HCT116 (cell line): ENCODE measurements around the gene CFAP107. TPM values are rescaled to one million over a fixed set of nuclear protein-coding genes. Genes with fewer than 3 reads are reported as not detected.

Source experiments
- ATAC-seq: fragments of 200-7000 bp; cut with Tn5 transposase; 2 replicates; pipeline ENCODE4 v1.9.1; 2020; ENCODE audit warnings: mild to moderate bottlenecking, moderate library complexity
- BruUV-seq: library from RNA; stranded (reverse); fragments of 400-500 nt; replicated peaks from 2 replicates; lab custom pipeline; 2021; lab: Mats Ljungman, UMichigan
- CTCF ChIA-PET: fragments of 300-600 bp; sonication (Branson Sonifier 250); formaldehyde crosslinking; loops from one replicate; lab custom pipeline; 2021; ENCODE audit warnings: antibody characterized with exemption; lab: Charles Lee
- POLR2A ChIA-PET: fragments of 300-600, 350-600 bp; sonication (Branson Sonifier 250); formaldehyde crosslinking; loops from one replicate; lab custom pipeline; 2021; ENCODE audit warnings: antibody characterized with exemption; lab: Charles Lee
- RAD21 ChIA-PET, 2 experiments: fragments of 300-600 bp; sonication (Branson Sonifier 250); formaldehyde crosslinking; loops; one replicate each; lab custom pipeline; 2023; ENCODE audit warnings: low total read pairs in 2 of 2; ENCODE audit not compliant: uncharacterized antibody in 2 of 2, unreplicated experiment in 2 of 2, low non-redundant PET in 1 of 2; lab: Charles Lee
- DNase-seq: peaks from one replicate; pipeline ENCODE4 v3.0.0-alpha.2; 2010; ENCODE audit warnings: low read depth, low spot score
- H2AFZ ChIP-seq: fragments of 200-600 bp; shearing (Covaris generic), sonication (generic); 2 replicates; pipeline ENCODE4 v1.6.1; 2017; ENCODE audit warnings: low read depth, mixed run types, mixed read lengths, antibody characterized with exemption, low read length; ENCODE audit not compliant: poor library complexity, severe bottlenecking
- H3K27ac ChIP-seq: 2 replicates; pipeline ENCODE4 v1.5.1; 2012; ENCODE audit warnings: low read depth, low read length
- H3K27me3 ChIP-seq: fragments of 200-600 bp; sonication (generic); 2 replicates; pipeline ENCODE4 v1.6.1; 2016; ENCODE audit warnings: mixed run types, low read length, mixed read lengths; ENCODE audit not compliant: insufficient read depth
- H3K36me3 ChIP-seq, 2 experiments: fragments of 200-500 bp in 1 of 2; fragments of 200-600 bp in 1 of 2; sonication (Bioruptor generic) in 1 of 2; sonication (generic) in 1 of 2; 2 replicates each; pipeline versions ENCODE4 v1.5.1 to v1.6.1; 2014 to 2016; ENCODE audit warnings: low read length in 2 of 2, inconsistent platforms in 1 of 2, mixed read lengths in 1 of 2, mixed run types in 1 of 2; ENCODE audit not compliant: insufficient read depth in 2 of 2, control insufficient read depth in 1 of 2
- H3K4me1 ChIP-seq, 2 experiments: fragments of 200-600 bp in 1 of 2; sonication (generic) in 1 of 2; 2 replicates each; pipeline versions ENCODE4 v1.5.1 to v1.6.1; 2012 to 2017; ENCODE audit warnings: low read length in 2 of 2, inconsistent platforms in 1 of 2, mild to moderate bottlenecking in 1 of 2, mixed read lengths in 1 of 2, mixed run types in 1 of 2, moderate library complexity in 1 of 2; ENCODE audit not compliant: insufficient read depth in 2 of 2, control insufficient read depth in 1 of 2
- H3K4me2 ChIP-seq: fragments of 200-600 bp; sonication (generic); 2 replicates; pipeline ENCODE4 v1.6.1; 2017; ENCODE audit warnings: mixed run types, low read length, mixed read lengths
- H3K4me3 ChIP-seq, 2 experiments: fragments of 200-600 bp in 1 of 2; sonication (generic) in 1 of 2; replicated peaks in 1 of 2; 2 replicates each; pipeline ENCODE4 v1.5.1; 2011 to 2016; ENCODE audit warnings: low read length in 2 of 2, control low read depth in 1 of 2, low read depth in 1 of 2, mild to moderate bottlenecking in 1 of 2, mixed read lengths in 1 of 2, mixed run types in 1 of 2
- H3K79me2 ChIP-seq: fragments of 200-600 bp; sonication (generic); 2 replicates; pipeline ENCODE4 v1.6.1; 2017; ENCODE audit warnings: mild to moderate bottlenecking, mixed run types, low read length, moderate library complexity, mixed read lengths; ENCODE audit not compliant: insufficient read depth
- H3K9ac ChIP-seq: fragments of 200-600 bp; sonication (generic); 2 replicates; pipeline ENCODE4 v1.6.1; 2016; ENCODE audit warnings: low read length, mixed read lengths
- H3K9me2 ChIP-seq: fragments of 200-600 bp; sonication (generic), shearing (Covaris generic); 2 replicates; pipeline ENCODE4 v1.6.1; 2017; ENCODE audit warnings: mixed run types, mild to moderate bottlenecking, moderate library complexity; ENCODE audit not compliant: insufficient read depth
- H3K9me3 ChIP-seq, 2 experiments: fragments of 200-500 bp in 1 of 2; fragments of 200-600 bp in 1 of 2; sonication (Bioruptor generic) in 1 of 2; sonication (generic) in 1 of 2; 2 replicates each; pipeline ENCODE4 v1.6.1; 2014 to 2017; ENCODE audit warnings: low read length in 2 of 2, mixed read lengths in 2 of 2, inconsistent platforms in 1 of 2, low read depth in 1 of 2, mild to moderate bottlenecking in 1 of 2, mixed run types in 1 of 2, moderate library complexity in 1 of 2; ENCODE audit not compliant: control insufficient read depth in 1 of 2, insufficient read depth in 1 of 2
- H4K20me1 ChIP-seq: fragments of 200-600 bp; sonication (generic), shearing (Covaris generic); 2 replicates; pipeline ENCODE4 v1.6.1; 2017; ENCODE audit warnings: mixed run types, mild to moderate bottlenecking, moderate library complexity; ENCODE audit not compliant: insufficient read depth
- CBX3 ChIP-seq: IDR thresholded peaks from 2 replicates; pipeline ENCODE4 v1.6.1; 2012; ENCODE audit warnings: low read depth
- CEBPB ChIP-seq: IDR thresholded peaks from 2 replicates; pipeline ENCODE4 v1.6.1; 2012; ENCODE audit warnings: low read depth
- EGR1 ChIP-seq: IDR thresholded peaks from 2 replicates; pipeline ENCODE4 v1.6.1; 2012; ENCODE audit warnings: low read depth
- ELF1 ChIP-seq: IDR thresholded peaks from 2 replicates; pipeline ENCODE4 v1.6.1; 2012; ENCODE audit warnings: low read depth, borderline replicate concordance
- FOSL1 ChIP-seq: IDR thresholded peaks from 2 replicates; pipeline ENCODE4 v1.6.1; 2012; ENCODE audit warnings: low read depth
- JUND ChIP-seq: IDR thresholded peaks from 2 replicates; pipeline ENCODE4 v1.6.1; 2012
- POLR2AphosphoS5 ChIP-seq: IDR thresholded peaks from 2 replicates; pipeline ENCODE4 v1.6.1; 2011; ENCODE audit warnings: mild to moderate bottlenecking, low read depth, low read length, moderate library complexity
- RAD21 ChIP-seq: IDR thresholded peaks from 2 replicates; pipeline ENCODE4 v1.6.1; 2012; ENCODE audit warnings: low read depth, mild to moderate bottlenecking
- SIN3A ChIP-seq: IDR thresholded peaks from 2 replicates; pipeline ENCODE4 v1.6.1; 2012; ENCODE audit warnings: low read depth
- SP1 ChIP-seq: IDR thresholded peaks from 2 replicates; pipeline ENCODE4 v1.6.1; 2012; ENCODE audit warnings: low read depth
- SRF ChIP-seq: IDR thresholded peaks from 2 replicates; pipeline ENCODE4 v1.6.1; 2012; ENCODE audit warnings: low read depth
- TCF7L2 ChIP-seq: IDR thresholded peaks from 2 replicates; pipeline ENCODE4 v1.7.0; 2011; ENCODE audit warnings: borderline replicate concordance, inconsistent platforms; ENCODE audit not compliant: insufficient read depth, insufficient read length; ENCODE audit errors: extremely low read depth
- ZFX ChIP-seq: fragments of 450-650 bp; IDR thresholded peaks from 2 replicates; pipeline ENCODE4 v1.6.1; 2017
- ZNF274 ChIP-seq: fragments of 200-500 bp; sonication (Bioruptor generic); IDR thresholded peaks from 2 replicates; pipeline ENCODE4 v1.6.1; 2014; ENCODE audit warnings: mild to moderate bottlenecking, low read depth, low read length, inconsistent platforms
- intact Hi-C: fragments of 100-400 bp; cut with micrococcal nuclease; formaldehyde crosslinking; loops from 2 replicates; pipeline ENCODE4 v1.10.0; 2022
- total RNA-seq: library from RNA; stranded (reverse); gene quantifications from one replicate; pipeline ENCODE4 v1.2.1, GENCODE V29; 2021; ENCODE audit not compliant: unreplicated experiment
- TF ChIP-seq, protein P1 (sequence below): IDR thresholded peaks from 2 replicates; pipeline ENCODE4 v1.6.1; 2011; ENCODE audit warnings: mild to moderate bottlenecking, low read length, moderate library complexity; ENCODE audit not compliant: insufficient replicate concordance; ENCODE audit errors: extremely low read depth
- TF ChIP-seq, protein P2 (sequence below): IDR thresholded peaks from 2 replicates; pipeline ENCODE4 v1.6.1; 2012
- TF ChIP-seq, protein P3 (sequence below): IDR thresholded peaks from 2 replicates; pipeline ENCODE4 v1.6.1; 2012; ENCODE audit warnings: low read depth

The CFAP107 gene
- total RNA-seq, 1 experiment from 2014 or later = not detected

GRCh38 chr1:12738934-12739333 lies 7.1 kb upstream of the CFAP107 start (continued):
- TF ChIP-seq, protein P1, sequence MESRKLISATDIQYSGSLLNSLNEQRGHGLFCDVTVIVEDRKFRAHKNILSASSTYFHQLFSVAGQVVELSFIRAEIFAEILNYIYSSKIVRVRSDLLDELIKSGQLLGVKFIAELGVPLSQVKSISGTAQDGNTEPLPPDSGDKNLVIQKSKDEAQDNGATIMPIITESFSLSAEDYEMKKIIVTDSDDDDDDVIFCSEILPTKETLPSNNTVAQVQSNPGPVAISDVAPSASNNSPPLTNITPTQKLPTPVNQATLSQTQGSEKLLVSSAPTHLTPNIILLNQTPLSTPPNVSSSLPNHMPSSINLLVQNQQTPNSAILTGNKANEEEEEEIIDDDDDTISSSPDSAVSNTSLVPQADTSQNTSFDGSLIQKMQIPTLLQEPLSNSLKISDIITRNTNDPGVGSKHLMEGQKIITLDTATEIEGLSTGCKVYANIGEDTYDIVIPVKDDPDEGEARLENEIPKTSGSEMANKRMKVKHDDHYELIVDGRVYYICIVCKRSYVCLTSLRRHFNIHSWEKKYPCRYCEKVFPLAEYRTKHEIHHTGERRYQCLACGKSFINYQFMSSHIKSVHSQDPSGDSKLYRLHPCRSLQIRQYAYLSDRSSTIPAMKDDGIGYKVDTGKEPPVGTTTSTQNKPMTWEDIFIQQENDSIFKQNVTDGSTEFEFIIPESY = no peak
- TF ChIP-seq EGR1 (no peak), CBX3 (no peak), SP1 (no peak), ZFX (no peak), SRF (no peak), ZNF274 (no peak)

- no peaks in the 10 kb centered on the region for H3K9me3 ChIP-seq
- H2AFZ ChIP-seq = no peak overlapping the region
- TF ChIP-seq SIN3A (no peak), TCF7L2 (no peak), ELF1 (no peak), JUND (no peak), FOSL1 (no peak), ZNF274 (no peak), POLR2AphosphoS5 (no peak), SP1 (no peak), CEBPB (no peak), RAD21 (no peak), CBX3 (no peak)
- TF ChIP-seq, protein P2, sequence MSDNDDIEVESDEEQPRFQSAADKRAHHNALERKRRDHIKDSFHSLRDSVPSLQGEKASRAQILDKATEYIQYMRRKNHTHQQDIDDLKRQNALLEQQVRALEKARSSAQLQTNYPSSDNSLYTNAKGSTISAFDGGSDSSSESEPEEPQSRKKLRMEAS = no peak
- TF ChIP-seq, protein P3, sequence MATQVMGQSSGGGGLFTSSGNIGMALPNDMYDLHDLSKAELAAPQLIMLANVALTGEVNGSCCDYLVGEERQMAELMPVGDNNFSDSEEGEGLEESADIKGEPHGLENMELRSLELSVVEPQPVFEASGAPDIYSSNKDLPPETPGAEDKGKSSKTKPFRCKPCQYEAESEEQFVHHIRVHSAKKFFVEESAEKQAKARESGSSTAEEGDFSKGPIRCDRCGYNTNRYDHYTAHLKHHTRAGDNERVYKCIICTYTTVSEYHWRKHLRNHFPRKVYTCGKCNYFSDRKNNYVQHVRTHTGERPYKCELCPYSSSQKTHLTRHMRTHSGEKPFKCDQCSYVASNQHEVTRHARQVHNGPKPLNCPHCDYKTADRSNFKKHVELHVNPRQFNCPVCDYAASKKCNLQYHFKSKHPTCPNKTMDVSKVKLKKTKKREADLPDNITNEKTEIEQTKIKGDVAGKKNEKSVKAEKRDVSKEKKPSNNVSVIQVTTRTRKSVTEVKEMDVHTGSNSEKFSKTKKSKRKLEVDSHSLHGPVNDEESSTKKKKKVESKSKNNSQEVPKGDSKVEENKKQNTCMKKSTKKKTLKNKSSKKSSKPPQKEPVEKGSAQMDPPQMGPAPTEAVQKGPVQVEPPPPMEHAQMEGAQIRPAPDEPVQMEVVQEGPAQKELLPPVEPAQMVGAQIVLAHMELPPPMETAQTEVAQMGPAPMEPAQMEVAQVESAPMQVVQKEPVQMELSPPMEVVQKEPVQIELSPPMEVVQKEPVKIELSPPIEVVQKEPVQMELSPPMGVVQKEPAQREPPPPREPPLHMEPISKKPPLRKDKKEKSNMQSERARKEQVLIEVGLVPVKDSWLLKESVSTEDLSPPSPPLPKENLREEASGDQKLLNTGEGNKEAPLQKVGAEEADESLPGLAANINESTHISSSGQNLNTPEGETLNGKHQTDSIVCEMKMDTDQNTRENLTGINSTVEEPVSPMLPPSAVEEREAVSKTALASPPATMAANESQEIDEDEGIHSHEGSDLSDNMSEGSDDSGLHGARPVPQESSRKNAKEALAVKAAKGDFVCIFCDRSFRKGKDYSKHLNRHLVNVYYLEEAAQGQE = no peak
- H3K4me1 ChIP-seq = no peaks in the 10 kb centered on the region
- no peak overlapping the region for H3K27ac ChIP-seq
- ChIA-PET CTCF (no interaction called here), POLR2A (no interaction called here), RAD21 (no interaction called here)
- no peak for DNase-seq
- H3K27me3 ChIP-seq = peaks cover 17% of the 10 kb centered on the region
- no peak for ATAC-seq
- no peak overlapping the region for H3K9ac ChIP-seq
- intact Hi-C loops = no loop called here
- H3K4me3 ChIP-seq = no peak overlapping the region
- H3K36me3 ChIP-seq = no peaks in the 10 kb centered on the region
- H4K20me1 ChIP-seq = no peaks in the 10 kb centered on the region
- H3K9me2 ChIP-seq = no peaks in the 10 kb centered on the region
- no peak overlapping the region for H3K4me2 ChIP-seq
- BruUV-seq = no TSS peak
- no peaks in the 10 kb centered on the region for H3K79me2 ChIP-seq
These were observed 6.4 kb upstream of the CFAP107 start for GRCh38 chr1:12739613-12740012.
